HG03558 (cell line): Measurements from ENCODE around the gene KSR1.

Experiments used
- ATAC-seq: cut with Tn5 transposase; IDR thresholded peaks from one replicate; pipeline ENCODE4 v1.9.1; 2021; ENCODE audit warnings: moderate number of reproducible peaks; ENCODE audit not compliant: unreplicated experiment; ENCODE audit errors: extremely low read depth

Gene KSR1

GRCh38 chr17:27506348-27507218 lies 50.3 kb downstream of the KSR1 start:
- ATAC-seq, result no peak

- ATAC-seq, result no peak
These were observed 55.1 kb downstream of the KSR1 start for GRCh38 chr17:27511168-27511883.

DNA sequence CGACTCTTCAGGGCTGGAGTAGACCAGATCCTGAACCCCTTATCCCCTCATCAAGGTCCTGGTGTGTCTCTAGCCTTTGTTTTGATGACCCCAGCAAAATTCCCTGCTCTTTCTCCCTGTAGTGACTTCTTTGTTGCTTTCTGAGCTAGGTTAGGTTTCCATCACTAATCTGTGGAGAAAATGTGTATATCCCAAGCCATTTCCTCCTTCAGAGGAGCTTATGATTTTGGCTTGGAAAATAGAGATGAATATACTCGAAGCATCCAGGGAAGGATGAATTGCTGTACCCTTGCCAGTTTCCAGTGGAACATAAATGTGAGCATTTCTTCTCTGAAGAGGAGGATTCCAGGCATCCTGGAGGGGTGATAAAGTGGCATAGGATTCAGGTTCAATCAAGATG lies 55.8 kb downstream of the KSR1 start:
- no peak for ATAC-seq

GRCh38 chr17:27512511-27513346 lies 56.5 kb downstream of the KSR1 start:
- no peak for ATAC-seq

GRCh38 chr17:27513849-27514248 lies 57.6 kb downstream of the KSR1 start:
- no peak for ATAC-seq

GRCh38 chr17:27514595-27515413 lies 58.6 kb downstream of the KSR1 start:
- no peak for ATAC-seq

- ATAC-seq, result no peak
These were observed 61.8 kb downstream of the KSR1 start for GRCh38 chr17:27518048-27518447.

GRCh38 chr17:27518545-27519521 lies 62.6 kb downstream of the KSR1 start:
- ATAC-seq, result no peak

GRCh38 chr17:27519550-27519949 lies 63.3 kb downstream of the KSR1 start:
- no peak for ATAC-seq

DNA sequence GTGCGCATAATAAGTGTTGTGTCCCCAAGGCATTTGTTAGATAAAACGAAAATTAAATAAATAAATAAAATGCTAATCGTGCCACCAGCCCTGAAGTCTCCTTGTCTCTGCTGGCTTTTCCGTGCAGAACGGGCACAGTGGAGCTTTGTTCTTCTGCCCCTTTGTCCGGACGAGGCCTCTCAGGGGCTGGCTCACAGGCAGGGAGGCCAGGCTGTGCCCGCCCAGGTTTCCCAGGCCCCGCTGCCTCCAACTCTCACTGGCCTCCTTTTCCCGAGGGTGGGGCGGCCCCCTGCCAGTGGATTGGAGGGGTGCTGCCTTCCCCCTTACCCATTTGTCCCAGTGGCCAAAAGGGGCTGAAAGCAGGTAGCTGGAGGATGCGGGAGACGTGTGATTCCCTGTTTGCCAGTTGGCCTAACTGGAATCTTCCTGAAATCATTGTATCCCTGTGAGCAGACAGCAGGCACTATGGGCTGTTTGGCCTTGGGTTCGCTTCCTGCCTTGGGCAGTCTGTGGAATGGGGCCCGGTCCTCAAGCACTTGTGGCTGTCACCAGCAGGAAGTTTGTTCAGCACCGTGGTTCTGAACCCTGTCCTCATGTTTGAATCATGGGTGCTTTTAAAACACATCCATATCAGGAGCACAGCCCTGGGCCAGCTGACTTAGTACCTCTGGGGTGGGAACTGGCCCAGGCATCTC lies 64.4 kb downstream of the KSR1 start:
- no peak for ATAC-seq

DNA sequence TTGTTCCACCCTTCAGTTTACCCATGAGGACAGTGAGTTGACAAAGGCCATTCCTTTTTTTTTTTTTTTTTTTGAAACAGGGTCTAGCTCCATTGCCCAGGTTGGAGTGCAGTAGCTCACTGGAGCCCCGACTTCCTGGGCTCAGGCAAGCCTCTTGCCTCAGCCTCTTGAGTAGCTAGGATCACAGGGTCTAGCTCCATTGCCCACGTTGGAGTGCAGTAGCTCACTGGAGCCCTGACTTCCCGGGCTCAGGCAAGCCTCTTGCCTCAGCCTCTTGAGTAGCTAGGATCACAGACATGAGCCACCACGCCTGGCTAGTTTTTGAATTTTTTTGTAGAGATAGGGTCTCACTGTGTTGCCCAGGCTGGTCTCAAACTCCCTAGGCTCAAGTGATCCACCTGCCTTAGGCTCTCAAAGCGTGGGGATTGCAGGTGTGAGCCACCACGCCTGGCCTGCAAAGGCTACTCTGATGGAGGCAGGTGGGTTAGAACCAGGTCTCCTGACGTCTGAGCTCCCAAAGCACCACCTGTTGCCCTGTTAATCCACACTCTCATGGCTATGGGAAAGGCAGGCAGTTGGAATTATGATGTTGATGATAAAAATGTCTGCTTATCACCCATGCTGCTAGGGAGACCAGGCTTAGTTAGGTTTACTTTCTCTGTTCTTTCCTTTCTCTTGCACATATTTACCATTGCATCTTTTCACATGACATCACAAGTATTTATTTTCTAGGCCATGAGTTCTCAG lies 65.2 kb downstream of the KSR1 start:
- no peak for ATAC-seq

DNA sequence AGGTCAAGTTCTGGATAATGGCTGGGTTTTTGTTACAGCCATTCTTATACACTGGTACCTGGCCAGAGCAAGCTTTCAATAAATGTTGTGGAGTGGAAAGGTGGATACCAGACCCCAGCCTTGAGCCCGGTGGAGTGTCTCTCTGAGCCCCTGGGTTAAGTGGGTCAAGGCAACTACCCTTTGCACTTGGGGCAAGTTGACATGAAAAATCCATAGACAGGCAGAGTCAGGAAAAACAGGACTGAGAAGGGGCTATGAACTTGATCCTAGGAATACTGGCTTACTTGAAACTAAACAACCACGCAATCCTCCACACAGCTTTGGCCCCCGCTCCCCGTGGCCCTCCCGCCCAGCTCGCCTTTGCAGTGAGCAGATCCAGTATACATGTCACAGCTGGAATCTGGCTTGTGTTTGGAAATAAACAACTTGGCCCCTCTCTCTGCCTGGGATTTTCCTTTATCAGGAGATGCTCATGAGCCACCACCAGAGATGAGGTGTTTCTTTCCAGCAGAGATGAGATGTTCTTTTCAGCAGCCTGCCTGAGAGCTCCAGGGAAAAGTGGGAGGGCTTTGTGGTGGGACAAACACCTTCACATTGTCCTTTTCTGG lies 65.9 kb downstream of the KSR1 start:
- ATAC-seq, result no peak

DNA sequence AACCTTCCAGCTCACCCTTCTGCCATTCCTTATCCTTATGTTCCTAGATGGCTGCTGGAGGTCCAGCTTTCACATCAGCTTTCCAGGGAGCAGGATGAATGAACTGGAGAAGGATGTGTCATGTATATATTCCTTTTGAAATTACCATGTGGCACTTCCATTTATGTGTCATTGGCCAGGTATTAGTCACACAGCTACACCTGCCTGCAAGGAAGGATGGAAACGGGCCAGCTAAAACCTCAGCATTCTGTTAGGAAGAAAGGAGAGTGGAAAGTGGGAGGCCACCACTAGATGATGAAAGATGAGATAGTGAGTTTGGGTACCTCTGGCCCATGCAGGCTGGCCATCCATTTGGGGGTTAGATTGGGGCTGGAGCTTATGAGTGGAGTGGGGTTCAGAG lies 67.5 kb downstream of the KSR1 start:
- ATAC-seq, result no peak

GRCh38 chr17:27524594-27524993 lies 68.3 kb downstream of the KSR1 start:
- ATAC-seq, result no peak

GRCh38 chr17:27525316-27525715 lies 69.1 kb downstream of the KSR1 start:
- ATAC-seq, result no peak

- no peak for ATAC-seq
These were observed 69.8 kb downstream of the KSR1 start for GRCh38 chr17:27525836-27526603.
